HepG2 (cell line): ENCODE data around the gene ZNF816.

Source experiments
- CBX2 ChIP-seq, 2 experiments: fragments of 200-600 bp in 1 of 2; sonication (generic); formaldehyde crosslinking in 1 of 2; IDR thresholded peaks; 2 replicates each; pipeline versions ENCODE4 v1.7.0 to v1.8.1; 2018 to 2022; ENCODE audit warnings: low read depth in 2 of 2, low read length in 1 of 2, mild to moderate bottlenecking in 1 of 2, missing genetic modification reagents in 1 of 2
- EP300 ChIP-seq, 3 experiments: sonication (generic) in 1 of 3; formaldehyde crosslinking in 1 of 3; IDR thresholded peaks; 2 replicates each; pipeline versions ENCODE4 v1.5.1 to v1.6.1; 2011 to 2020; ENCODE audit warnings: low read depth in 2 of 3, low read length in 2 of 3, borderline replicate concordance in 1 of 3, improper control_type of control experiment in 1 of 3, mild to moderate bottlenecking in 1 of 3, missing genetic modification reagents in 1 of 3, moderate library complexity in 1 of 3
- ETV6 ChIP-seq: sonication (generic); formaldehyde crosslinking; conservative IDR thresholded peaks from 2 replicates; pipeline ENCODE4 v1.4.0; 2020; ENCODE audit warnings: missing genetic modification reagents
- FOXJ3 ChIP-seq: sonication (generic); formaldehyde crosslinking; IDR thresholded peaks from 2 replicates; pipeline ENCODE4 v1.4.0; 2020; ENCODE audit warnings: missing genetic modification reagents, mild to moderate bottlenecking, borderline replicate concordance
- HNRNPL ChIP-seq: fragments of 200-400 bp; formaldehyde crosslinking; IDR thresholded peaks from 2 replicates; pipeline ENCODE4 v1.6.1; 2017; ENCODE audit warnings: mild to moderate bottlenecking, low read depth, low read length
- HNRNPLL ChIP-seq: fragments of 200-400 bp; formaldehyde crosslinking; IDR thresholded peaks from 2 replicates; pipeline ENCODE4 v1.6.1; 2017; ENCODE audit warnings: mild to moderate bottlenecking, low read depth, low read length; ENCODE audit not compliant: poor library complexity, severe bottlenecking
- POLR2A ChIP-seq, 2 experiments: IDR thresholded peaks; 2 replicates each; pipeline ENCODE4 v1.6.1; 2011; ENCODE audit warnings: low read depth in 2 of 2, low read length in 2 of 2, mild to moderate bottlenecking in 1 of 2, moderate library complexity in 1 of 2; ENCODE audit not compliant: insufficient read depth in 1 of 2
- STAG1 ChIP-seq: sonication (generic); formaldehyde crosslinking; IDR thresholded peaks from 2 replicates; pipeline ENCODE4 v1.4.0; 2020; ENCODE audit warnings: missing genetic modification reagents
- TBP ChIP-seq: sonication (generic); formaldehyde crosslinking; IDR thresholded peaks from 2 replicates; pipeline ENCODE4 v1.5.0; 2020; ENCODE audit warnings: missing genetic modification reagents
- ZNF24 ChIP-seq: fragments of 450-650 bp; IDR thresholded peaks from 2 replicates; pipeline ENCODE4 v1.6.1; 2017; ENCODE audit warnings: antibody characterized with exemption, mild to moderate bottlenecking
- TF ChIP-seq, protein P1 (sequence below): sonication (generic); formaldehyde crosslinking; conservative IDR thresholded peaks from 2 replicates; pipeline ENCODE4 v1.4.0; 2020; ENCODE audit warnings: mild to moderate bottlenecking, missing genetic modification reagents, moderate library complexity
- TF ChIP-seq, protein P2 (sequence below), 2 experiments: sonication (generic) in 1 of 2; formaldehyde crosslinking in 1 of 2; IDR thresholded peaks; 2 replicates each; pipeline versions ENCODE4 v1.5.1 to v1.6.1; 2011 to 2020; ENCODE audit warnings: borderline replicate concordance in 1 of 2, low read depth in 1 of 2, low read length in 1 of 2, mild to moderate bottlenecking in 1 of 2, missing genetic modification reagents in 1 of 2, moderate library complexity in 1 of 2
- TF ChIP-seq, protein P3 (sequence below): sonication (generic); formaldehyde crosslinking; IDR thresholded peaks from 2 replicates; pipeline ENCODE4 v1.5.0; 2020; ENCODE audit warnings: mild to moderate bottlenecking, missing genetic modification reagents, moderate library complexity

DNA sequence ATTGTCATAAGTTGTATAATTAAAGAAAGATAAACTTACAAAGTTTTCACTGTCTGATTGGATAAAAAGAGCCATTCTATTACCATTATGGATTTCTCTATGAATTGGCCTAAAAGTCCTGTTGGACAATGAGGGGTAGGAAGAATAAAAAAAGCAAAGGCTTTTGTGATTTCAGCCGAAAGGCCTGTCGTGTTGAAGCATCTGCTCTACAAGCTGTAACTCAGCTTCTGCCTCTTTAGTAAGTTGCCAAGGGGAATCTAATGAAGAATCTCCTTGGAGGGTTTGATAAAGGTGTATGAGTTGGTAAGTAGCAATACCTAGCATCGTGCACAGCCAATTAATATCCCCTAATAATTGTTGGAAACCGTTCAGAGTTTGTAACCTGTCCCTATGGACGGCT is 25.8 kb upstream of the ZNF816 start:
- TF ChIP-seq FOXJ3 (CRISPR knock-in tag) (no peak), HNRNPL (no peak), ZNF24 (no peak), TBP (CRISPR knock-in tag) (no peak), EP300 (IDR thresholded peaks at IDR 0.05; ENCODE audit: low read depth in 2 of 2, low read length in 2 of 2) (no peak), EP300 (CRISPR knock-in tag; IDR thresholded peaks at IDR 0.05; ENCODE audit: borderline replicate concordance) (no peak), ETV6 (CRISPR knock-in tag) (no peak), CBX2 (IDR thresholded peaks at IDR 0.05; ENCODE audit: low read depth, low read length) (no peak), CBX2 (CRISPR knock-in tag; IDR thresholded peaks at IDR 0.05; ENCODE audit: low read depth) (no peak), POLR2A (IDR thresholded peaks at IDR 0.05; ENCODE audit: insufficient read depth in 1 of 2, low read depth in 2 of 2, low read length in 2 of 2) (no peak), STAG1 (no peak), HNRNPLL (no peak)
- TF ChIP-seq, protein P1, sequence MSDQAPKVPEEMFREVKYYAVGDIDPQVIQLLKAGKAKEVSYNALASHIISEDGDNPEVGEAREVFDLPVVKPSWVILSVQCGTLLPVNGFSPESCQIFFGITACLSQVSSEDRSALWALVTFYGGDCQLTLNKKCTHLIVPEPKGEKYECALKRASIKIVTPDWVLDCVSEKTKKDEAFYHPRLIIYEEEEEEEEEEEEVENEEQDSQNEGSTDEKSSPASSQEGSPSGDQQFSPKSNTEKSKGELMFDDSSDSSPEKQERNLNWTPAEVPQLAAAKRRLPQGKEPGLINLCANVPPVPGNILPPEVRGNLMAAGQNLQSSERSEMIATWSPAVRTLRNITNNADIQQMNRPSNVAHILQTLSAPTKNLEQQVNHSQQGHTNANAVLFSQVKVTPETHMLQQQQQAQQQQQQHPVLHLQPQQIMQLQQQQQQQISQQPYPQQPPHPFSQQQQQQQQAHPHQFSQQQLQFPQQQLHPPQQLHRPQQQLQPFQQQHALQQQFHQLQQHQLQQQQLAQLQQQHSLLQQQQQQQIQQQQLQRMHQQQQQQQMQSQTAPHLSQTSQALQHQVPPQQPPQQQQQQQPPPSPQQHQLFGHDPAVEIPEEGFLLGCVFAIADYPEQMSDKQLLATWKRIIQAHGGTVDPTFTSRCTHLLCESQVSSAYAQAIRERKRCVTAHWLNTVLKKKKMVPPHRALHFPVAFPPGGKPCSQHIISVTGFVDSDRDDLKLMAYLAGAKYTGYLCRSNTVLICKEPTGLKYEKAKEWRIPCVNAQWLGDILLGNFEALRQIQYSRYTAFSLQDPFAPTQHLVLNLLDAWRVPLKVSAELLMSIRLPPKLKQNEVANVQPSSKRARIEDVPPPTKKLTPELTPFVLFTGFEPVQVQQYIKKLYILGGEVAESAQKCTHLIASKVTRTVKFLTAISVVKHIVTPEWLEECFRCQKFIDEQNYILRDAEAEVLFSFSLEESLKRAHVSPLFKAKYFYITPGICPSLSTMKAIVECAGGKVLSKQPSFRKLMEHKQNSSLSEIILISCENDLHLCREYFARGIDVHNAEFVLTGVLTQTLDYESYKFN (CRISPR knock-in tag): no peak
- TF ChIP-seq, protein P2, sequence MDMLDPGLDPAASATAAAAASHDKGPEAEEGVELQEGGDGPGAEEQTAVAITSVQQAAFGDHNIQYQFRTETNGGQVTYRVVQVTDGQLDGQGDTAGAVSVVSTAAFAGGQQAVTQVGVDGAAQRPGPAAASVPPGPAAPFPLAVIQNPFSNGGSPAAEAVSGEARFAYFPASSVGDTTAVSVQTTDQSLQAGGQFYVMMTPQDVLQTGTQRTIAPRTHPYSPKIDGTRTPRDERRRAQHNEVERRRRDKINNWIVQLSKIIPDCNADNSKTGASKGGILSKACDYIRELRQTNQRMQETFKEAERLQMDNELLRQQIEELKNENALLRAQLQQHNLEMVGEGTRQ (IDR thresholded peaks at IDR 0.05; ENCODE audit: low read depth, low read length): no peak
- TF ChIP-seq, protein P2 (CRISPR knock-in tag; IDR thresholded peaks at IDR 0.05; ENCODE audit: borderline replicate concordance): no peak
- TF ChIP-seq, protein P3, sequence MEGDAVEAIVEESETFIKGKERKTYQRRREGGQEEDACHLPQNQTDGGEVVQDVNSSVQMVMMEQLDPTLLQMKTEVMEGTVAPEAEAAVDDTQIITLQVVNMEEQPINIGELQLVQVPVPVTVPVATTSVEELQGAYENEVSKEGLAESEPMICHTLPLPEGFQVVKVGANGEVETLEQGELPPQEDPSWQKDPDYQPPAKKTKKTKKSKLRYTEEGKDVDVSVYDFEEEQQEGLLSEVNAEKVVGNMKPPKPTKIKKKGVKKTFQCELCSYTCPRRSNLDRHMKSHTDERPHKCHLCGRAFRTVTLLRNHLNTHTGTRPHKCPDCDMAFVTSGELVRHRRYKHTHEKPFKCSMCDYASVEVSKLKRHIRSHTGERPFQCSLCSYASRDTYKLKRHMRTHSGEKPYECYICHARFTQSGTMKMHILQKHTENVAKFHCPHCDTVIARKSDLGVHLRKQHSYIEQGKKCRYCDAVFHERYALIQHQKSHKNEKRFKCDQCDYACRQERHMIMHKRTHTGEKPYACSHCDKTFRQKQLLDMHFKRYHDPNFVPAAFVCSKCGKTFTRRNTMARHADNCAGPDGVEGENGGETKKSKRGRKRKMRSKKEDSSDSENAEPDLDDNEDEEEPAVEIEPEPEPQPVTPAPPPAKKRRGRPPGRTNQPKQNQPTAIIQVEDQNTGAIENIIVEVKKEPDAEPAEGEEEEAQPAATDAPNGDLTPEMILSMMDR (CRISPR knock-in tag): no peak
